ENCODE data around the gene IMPG1.

IMPG1 gene, protein sequence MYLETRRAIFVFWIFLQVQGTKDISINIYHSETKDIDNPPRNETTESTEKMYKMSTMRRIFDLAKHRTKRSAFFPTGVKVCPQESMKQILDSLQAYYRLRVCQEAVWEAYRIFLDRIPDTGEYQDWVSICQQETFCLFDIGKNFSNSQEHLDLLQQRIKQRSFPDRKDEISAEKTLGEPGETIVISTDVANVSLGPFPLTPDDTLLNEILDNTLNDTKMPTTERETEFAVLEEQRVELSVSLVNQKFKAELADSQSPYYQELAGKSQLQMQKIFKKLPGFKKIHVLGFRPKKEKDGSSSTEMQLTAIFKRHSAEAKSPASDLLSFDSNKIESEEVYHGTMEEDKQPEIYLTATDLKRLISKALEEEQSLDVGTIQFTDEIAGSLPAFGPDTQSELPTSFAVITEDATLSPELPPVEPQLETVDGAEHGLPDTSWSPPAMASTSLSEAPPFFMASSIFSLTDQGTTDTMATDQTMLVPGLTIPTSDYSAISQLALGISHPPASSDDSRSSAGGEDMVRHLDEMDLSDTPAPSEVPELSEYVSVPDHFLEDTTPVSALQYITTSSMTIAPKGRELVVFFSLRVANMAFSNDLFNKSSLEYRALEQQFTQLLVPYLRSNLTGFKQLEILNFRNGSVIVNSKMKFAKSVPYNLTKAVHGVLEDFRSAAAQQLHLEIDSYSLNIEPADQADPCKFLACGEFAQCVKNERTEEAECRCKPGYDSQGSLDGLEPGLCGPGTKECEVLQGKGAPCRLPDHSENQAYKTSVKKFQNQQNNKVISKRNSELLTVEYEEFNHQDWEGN

DNA sequence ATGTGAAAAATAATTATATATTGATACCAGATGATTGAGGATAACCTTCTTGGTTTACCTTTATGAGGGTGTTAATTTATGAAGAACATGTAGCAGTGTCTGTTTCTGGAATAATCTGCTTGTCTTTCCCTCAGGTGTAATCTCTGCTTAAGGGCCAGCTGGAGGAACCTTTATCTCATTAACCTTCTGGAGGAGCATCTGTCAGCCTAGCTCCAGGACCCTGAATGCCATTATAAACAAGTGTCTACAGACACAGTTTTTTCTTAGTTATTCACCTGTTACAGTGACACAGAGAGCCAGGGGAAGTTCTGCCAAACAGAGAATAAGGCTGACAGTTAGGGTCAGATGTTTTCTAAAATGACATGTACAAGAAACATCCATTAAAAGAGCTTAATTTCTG lies at the start of gene IMPG1:
TSS of gene IMPG1 (minus strand) at position 101 of the 400 bp plus-strand sequence. CDS start 174 bp downstream, outside the sequence.
- Histone ChIP-seq H3K4me3 (IDR thresholded peaks at IDR 0.05; ENCODE audit: insufficient read depth, low read depth, low read length) (no peak within 1 kb of the TSS), H3K9ac (no peak within 1 kb of the TSS), H3K27me3 (ENCODE audit: insufficient read depth, low read depth) (no peaks in the 10 kb centered on the region), H3K27ac (no peak within 1 kb of the TSS), H3K4me2 (no peak within 1 kb of the TSS), H3K4me1 (ENCODE audit: low read depth, poor library complexity, severe bottlenecking) (no peaks in the 10 kb centered on the region), H4K20me1 (ENCODE audit: insufficient read depth) (no peaks in the 10 kb centered on the region), H3K36me3 (ENCODE audit: insufficient read depth) (no peaks in the 10 kb centered on the region), H2AFZ (ENCODE audit: low read depth) (no peak within 1 kb of the TSS), H3K79me2 (ENCODE audit: insufficient read depth, low read depth) (no peaks in the 10 kb centered on the region)
- TF ChIP-seq, protein P1, sequence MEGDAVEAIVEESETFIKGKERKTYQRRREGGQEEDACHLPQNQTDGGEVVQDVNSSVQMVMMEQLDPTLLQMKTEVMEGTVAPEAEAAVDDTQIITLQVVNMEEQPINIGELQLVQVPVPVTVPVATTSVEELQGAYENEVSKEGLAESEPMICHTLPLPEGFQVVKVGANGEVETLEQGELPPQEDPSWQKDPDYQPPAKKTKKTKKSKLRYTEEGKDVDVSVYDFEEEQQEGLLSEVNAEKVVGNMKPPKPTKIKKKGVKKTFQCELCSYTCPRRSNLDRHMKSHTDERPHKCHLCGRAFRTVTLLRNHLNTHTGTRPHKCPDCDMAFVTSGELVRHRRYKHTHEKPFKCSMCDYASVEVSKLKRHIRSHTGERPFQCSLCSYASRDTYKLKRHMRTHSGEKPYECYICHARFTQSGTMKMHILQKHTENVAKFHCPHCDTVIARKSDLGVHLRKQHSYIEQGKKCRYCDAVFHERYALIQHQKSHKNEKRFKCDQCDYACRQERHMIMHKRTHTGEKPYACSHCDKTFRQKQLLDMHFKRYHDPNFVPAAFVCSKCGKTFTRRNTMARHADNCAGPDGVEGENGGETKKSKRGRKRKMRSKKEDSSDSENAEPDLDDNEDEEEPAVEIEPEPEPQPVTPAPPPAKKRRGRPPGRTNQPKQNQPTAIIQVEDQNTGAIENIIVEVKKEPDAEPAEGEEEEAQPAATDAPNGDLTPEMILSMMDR (conservative IDR thresholded peaks at IDR 0.05; ENCODE audit: low read depth, low read length) = no peak

DNA sequence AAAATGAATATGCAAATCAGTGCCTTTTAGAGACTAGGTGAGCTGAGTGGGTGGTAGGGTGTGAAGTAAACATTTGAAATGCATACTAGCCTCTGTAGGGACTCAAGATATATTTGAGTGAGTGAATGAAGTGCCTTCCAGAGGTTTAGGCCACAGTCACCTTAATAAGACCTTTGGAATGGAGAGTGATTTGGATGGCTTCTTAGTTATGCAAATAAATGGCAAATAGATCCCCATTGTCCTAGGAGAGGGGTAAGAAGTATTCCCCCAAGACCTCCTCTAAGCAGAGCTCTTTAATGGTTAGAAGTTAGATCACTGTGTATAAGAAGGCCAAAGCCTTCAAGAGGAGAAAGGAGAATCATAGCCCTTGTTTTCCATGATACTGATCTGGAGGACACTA lies 47.8 kb upstream of the IMPG1 start:
- no peaks in the 10 kb centered on the region for H3K79me2 ChIP-seq (ENCODE audit: insufficient read depth, low read depth)
- no peak overlapping the region for H2AFZ ChIP-seq (ENCODE audit: low read depth)
- H3K4me3 ChIP-seq (IDR thresholded peaks at IDR 0.05; ENCODE audit: insufficient read depth, low read depth, low read length) = no peak overlapping the region
- H3K36me3 ChIP-seq (ENCODE audit: insufficient read depth) = no peaks in the 10 kb centered on the region
- no peak overlapping the region for H3K9ac ChIP-seq
- TF ChIP-seq, protein P1 (conservative IDR thresholded peaks at IDR 0.05; ENCODE audit: low read depth, low read length) = no peak
- no peak overlapping the region for H3K4me2 ChIP-seq
- H4K20me1 ChIP-seq (ENCODE audit: insufficient read depth) = no peaks in the 10 kb centered on the region
- H3K27ac ChIP-seq = no peak overlapping the region
- H3K4me1 ChIP-seq (ENCODE audit: low read depth, poor library complexity, severe bottlenecking) = no peaks in the 10 kb centered on the region
- H3K27me3 ChIP-seq (ENCODE audit: insufficient read depth, low read depth) = no peaks in the 10 kb centered on the region

GRCh38 chr6:76073281-76073680 lies 819 bp upstream of the IMPG1 start:
- no peak overlapping the region for H3K9ac ChIP-seq
- no peak overlapping the region for H3K4me2 ChIP-seq
- no peaks in the 10 kb centered on the region for H3K79me2 ChIP-seq (ENCODE audit: insufficient read depth, low read depth)
- H4K20me1 ChIP-seq (ENCODE audit: insufficient read depth) = no peaks in the 10 kb centered on the region
- no peaks in the 10 kb centered on the region for H3K4me1 ChIP-seq (ENCODE audit: low read depth, poor library complexity, severe bottlenecking)
- no peak overlapping the region for H3K4me3 ChIP-seq (IDR thresholded peaks at IDR 0.05; ENCODE audit: insufficient read depth, low read depth, low read length)
- no peak overlapping the region for H2AFZ ChIP-seq (ENCODE audit: low read depth)
- no peaks in the 10 kb centered on the region for H3K27me3 ChIP-seq (ENCODE audit: insufficient read depth, low read depth)
- TF ChIP-seq, protein P1 (conservative IDR thresholded peaks at IDR 0.05; ENCODE audit: low read depth, low read length) = no peak
- H3K36me3 ChIP-seq (ENCODE audit: insufficient read depth) = no peaks in the 10 kb centered on the region
- no peak overlapping the region for H3K27ac ChIP-seq

DNA sequence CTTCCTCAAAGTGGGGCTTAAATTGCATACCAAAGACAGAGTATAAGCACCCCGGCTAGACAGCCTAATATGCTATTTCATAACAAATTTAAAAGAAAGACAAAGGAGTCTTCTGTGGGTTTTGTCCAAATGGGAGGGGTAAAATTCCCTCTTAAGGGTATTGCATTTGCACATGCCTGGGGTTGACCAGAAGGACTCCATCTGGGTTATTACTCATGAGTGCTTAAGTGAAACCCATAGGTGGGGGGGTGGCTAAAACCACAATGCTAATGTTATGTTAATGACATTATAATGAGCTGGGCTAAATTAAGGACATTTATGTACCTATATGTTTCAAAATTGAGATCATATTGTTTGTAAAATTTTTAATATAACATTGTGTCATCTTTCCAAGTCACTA lies 15.0 kb downstream of the IMPG1 start:
- H3K27ac ChIP-seq = no peak overlapping the region
- TF ChIP-seq, protein P1 (conservative IDR thresholded peaks at IDR 0.05; ENCODE audit: low read depth, low read length) = no peak
- H3K9ac ChIP-seq = no peak overlapping the region
- no peaks in the 10 kb centered on the region for H3K79me2 ChIP-seq (ENCODE audit: insufficient read depth, low read depth)
- no peak overlapping the region for H3K4me2 ChIP-seq
- H3K27me3 ChIP-seq (ENCODE audit: insufficient read depth, low read depth) = no peaks in the 10 kb centered on the region
- H3K4me3 ChIP-seq (IDR thresholded peaks at IDR 0.05; ENCODE audit: insufficient read depth, low read depth, low read length) = no peak overlapping the region
- H3K36me3 ChIP-seq (ENCODE audit: insufficient read depth) = no peaks in the 10 kb centered on the region
- H3K4me1 ChIP-seq (ENCODE audit: low read depth, poor library complexity, severe bottlenecking) = no peaks in the 10 kb centered on the region
- no peaks in the 10 kb centered on the region for H4K20me1 ChIP-seq (ENCODE audit: insufficient read depth)
- no peak overlapping the region for H2AFZ ChIP-seq (ENCODE audit: low read depth)

Data from KMS-11 (cell line).